GM12891 (cell line): ENCODE measurements around the gene SH3BGRL2.

Experiments
- DNase-seq: peaks from one replicate; pipeline ENCODE4 v3.0.0; 2011; ENCODE audit warnings: low spot score; ENCODE audit not compliant: insufficient read length
- FAIRE-seq: peaks from 2 replicates; lab custom pipeline; 2011; peaks lifted over from hg19 to GRCh38; lab: Jason Lieb, UNC
- PAX5 ChIP-seq: IDR thresholded peaks from 2 replicates; pipeline ENCODE4 v1.6.1; 2011; ENCODE audit warnings: low read length, moderate library complexity, mild to moderate bottlenecking; ENCODE audit not compliant: insufficient read depth, severe bottlenecking
- POLR2A ChIP-seq: IDR thresholded peaks from 2 replicates; pipeline ENCODE4 v1.6.1; 2011; ENCODE audit warnings: low read depth, low read length, control low read depth
- POLR2AphosphoS5 ChIP-seq: IDR thresholded peaks from 2 replicates; pipeline ENCODE4 v1.6.1; 2011; ENCODE audit warnings: low read depth, low read length, control low read depth
- POU2F2 ChIP-seq: IDR thresholded peaks from 2 replicates; pipeline ENCODE4 v1.6.1; 2011; ENCODE audit warnings: low read depth, mild to moderate bottlenecking, control low read depth, low read length, moderate library complexity
- SPI1 ChIP-seq: IDR thresholded peaks from 2 replicates; pipeline ENCODE4 v1.6.1; 2011; ENCODE audit warnings: low read depth, low read length, control low read depth
- TAF1 ChIP-seq: IDR thresholded peaks from 2 replicates; pipeline ENCODE4 v1.6.1; 2011; ENCODE audit warnings: low read depth, low read length, control low read depth

SH3BGRL2 gene

DNA sequence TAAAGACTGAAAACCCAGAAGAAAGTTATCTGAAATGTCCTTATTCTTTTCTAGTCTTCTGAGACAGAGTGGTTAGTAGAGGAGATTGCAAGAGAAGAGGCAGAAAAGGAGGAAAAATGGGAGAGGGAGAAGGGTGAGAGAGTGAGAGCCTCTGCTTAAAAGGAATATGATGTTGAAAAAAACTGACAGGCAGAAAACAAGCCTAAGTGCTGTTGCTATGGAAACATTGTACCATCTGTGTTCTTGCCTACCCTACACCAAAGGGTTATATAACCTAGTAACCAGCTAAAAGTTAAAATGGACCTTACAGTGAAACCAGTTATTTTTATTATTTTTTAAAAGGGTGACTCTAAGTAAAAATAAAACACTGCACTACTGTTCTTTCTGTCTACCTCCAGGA, 28.3 kb upstream of the SH3BGRL2 start:
- no peak for DNase-seq
- no peak for TF ChIP-seq POLR2AphosphoS5
- TF ChIP-seq POU2F2 = no peak
- TF ChIP-seq SPI1 = no peak
- no peak for TF ChIP-seq PAX5
- TF ChIP-seq TAF1 = no peak
- TF ChIP-seq POLR2A = no peak
- no peak for FAIRE-seq

DNA sequence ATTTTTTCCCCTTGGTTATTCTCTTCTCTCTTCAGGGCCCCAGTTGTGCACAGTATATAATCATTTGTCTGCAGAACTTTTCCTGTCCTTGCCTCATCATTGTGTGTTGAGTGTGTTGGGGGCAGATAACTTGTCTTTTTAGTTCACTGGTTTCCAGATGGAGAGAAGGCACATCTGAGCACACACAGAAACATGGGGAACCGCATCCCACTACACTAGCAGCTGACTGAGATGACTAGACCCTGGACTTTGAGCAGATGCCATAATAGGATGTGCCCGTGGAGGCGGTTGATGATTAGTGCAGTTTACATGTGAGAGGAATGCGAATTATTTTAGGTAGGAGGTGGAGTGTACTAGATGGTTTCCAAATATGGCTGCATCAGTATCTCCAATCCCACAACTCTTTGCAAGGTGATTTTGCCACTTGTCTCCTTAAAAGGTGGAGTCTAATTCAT, 26.5 kb upstream of the SH3BGRL2 start:
- no peak for TF ChIP-seq TAF1
- no peak for TF ChIP-seq POLR2A
- TF ChIP-seq POLR2AphosphoS5 = no peak
- TF ChIP-seq SPI1 = no peak
- no peak for TF ChIP-seq POU2F2
- no peak for TF ChIP-seq PAX5
- DNase-seq = no peak
- no peak for FAIRE-seq

DNA sequence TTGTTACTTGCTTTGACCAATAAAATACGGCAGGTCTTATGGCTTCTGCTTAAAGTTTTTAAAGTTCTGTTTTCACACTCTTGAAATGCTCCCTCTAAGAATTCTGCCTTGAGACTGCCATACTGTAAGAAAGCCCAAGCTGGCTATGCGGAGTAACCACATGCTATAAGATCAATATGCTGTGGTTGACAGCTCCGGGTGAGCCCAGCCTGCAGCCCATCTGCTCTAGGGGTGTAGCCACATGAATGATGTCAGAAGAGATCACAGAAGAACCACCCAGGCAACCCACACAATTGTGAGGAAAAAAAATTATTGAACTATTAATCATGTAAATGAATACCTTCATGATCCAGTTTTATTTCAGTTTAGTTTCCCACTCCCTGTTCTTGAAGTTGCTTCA, 26.1 kb upstream of the SH3BGRL2 start:
- DNase-seq (no peak), FAIRE-seq (no peak)
- TF ChIP-seq SPI1 (no peak), POLR2AphosphoS5 (no peak), POLR2A (no peak), TAF1 (no peak), PAX5 (no peak), POU2F2 (no peak)

DNA sequence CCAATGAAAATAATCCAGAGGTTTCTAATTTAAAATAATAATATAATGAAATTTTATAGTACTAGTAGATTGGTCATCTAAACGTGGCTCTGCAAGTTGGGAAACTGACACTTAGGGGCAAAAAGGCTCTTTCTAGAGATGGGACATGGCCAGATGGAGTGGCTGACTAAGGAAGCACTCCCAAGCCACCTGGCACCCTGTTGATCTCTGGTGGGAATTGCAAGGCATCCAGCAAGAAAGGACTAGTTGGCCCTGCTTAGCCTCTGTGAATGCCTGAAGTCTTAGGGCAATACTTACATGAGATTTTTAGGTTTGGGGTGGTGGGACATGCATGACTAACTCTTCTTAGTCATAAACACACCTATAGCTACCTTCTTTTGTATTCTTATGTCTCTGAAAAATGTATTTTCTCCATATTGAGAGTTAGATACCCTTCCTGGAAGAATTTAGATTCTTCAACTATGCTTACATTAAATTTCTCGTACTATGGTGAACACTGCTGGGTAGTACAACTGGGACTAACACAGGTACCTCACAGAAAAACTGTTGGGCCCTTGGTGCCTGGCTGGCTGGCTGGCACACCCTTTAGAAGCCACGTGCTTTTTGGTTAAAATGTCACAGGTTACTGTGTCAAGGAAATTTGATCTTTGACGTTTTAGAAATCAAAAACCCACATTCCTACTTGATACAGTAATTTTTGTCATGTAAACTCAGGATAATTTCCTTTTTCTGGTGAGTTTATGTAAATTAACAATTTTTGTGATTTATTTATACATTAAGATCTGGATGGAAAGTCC, 25.0 kb upstream of the SH3BGRL2 start:
- TF ChIP-seq POU2F2 = no peak
- TF ChIP-seq POLR2A = no peak
- no peak for TF ChIP-seq POLR2AphosphoS5
- TF ChIP-seq SPI1 = no peak
- no peak for TF ChIP-seq PAX5
- DNase-seq (no peak), FAIRE-seq (no peak)

DNA sequence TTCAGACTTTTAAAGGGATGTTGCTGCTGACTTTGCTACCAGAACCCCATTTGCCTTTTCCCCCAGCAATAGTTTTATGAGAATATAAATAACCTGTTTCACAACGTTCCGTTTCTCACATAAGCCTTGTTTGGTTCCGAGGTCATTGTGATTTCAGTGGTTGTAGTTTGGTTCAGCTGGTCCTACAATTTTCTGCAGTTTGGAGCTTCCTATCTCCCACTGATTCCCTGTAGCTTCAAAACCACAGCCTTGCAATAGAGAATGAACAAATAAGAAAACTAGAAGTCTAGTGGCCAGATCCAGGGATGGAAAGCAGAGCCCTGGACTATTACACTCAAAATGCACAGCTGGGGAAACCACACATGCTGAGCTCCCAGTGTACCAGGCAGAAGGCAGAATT, 24.1 kb upstream of the SH3BGRL2 start:
- no peak for TF ChIP-seq SPI1
- no peak for TF ChIP-seq POLR2AphosphoS5
- TF ChIP-seq POU2F2 = no peak
- no peak for TF ChIP-seq POLR2A
- no peak for TF ChIP-seq PAX5
- TF ChIP-seq TAF1 = no peak
- DNase-seq (no peak), FAIRE-seq (no peak)

DNA sequence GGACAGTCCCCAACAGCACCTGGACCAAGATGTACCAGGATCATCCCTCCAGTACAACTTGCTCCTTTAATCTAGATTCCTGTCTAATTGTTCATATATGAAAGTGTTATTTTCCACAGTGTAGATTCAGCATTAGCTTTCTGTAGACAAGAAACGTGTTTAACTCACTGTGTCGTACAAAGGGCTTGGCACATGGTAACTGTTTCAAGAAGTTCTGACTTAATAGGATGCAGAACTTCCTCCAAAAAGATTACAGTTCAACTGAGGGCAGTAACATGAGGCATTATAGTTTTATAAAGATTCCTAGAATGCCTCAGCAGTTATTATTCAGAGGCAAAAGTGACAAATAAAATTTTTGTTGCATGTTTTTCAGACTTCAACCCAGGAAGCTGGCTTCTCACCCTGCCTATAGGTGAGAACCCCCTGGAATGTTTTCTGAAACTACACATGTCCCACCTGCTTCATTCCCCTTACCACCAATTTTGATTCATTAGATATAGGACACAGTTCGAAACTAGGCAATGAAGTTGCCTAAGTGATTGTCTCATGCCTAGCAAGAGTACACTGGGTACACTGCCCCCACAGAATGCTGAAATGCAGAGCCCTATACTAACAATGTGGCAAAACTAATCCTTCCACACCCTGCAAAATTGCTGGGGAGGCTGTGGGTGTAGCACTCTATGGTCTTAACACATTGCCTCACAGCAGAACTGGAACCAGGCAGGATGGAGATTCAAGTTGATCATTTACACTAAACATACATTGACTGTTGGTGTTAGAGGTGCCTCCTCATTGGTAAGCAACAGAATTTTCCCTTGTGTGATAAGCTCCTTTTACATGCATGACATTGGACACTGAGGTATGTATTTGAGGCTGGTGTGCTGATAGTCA, 22.6 kb upstream of the SH3BGRL2 start:
- DNase-seq (no peak), FAIRE-seq (no peak)

DNA sequence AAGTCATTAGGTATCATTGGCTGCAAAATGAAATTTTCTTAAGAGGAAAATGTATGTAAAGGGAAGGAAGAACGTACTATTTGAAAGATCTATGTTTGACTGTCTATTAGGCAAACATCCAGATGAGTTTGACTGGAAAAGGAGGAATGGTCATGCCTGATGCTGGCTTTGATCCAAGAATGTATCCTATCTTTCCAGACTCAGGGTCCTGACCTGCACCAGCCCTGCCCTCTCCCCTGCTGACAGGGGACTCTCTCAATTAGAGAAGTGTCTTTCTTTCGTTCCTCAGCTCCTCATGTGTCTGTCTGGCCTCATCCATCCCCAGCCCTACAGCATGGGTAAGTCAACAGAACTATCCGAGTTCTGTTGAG, 21.9 kb upstream of the SH3BGRL2 start:
- FAIRE-seq = no peak
- no peak for DNase-seq
- no peak for TF ChIP-seq POU2F2
- TF ChIP-seq SPI1 = no peak
- TF ChIP-seq POLR2A = no peak
- no peak for TF ChIP-seq PAX5

More for the DNA sequence above, 22.6 kb upstream of the SH3BGRL2 start:
- TF ChIP-seq SPI1 = no peak
- TF ChIP-seq POLR2AphosphoS5 = no peak
- TF ChIP-seq POU2F2 = no peak
- TF ChIP-seq TAF1 = no peak
- TF ChIP-seq PAX5 = no peak

DNA sequence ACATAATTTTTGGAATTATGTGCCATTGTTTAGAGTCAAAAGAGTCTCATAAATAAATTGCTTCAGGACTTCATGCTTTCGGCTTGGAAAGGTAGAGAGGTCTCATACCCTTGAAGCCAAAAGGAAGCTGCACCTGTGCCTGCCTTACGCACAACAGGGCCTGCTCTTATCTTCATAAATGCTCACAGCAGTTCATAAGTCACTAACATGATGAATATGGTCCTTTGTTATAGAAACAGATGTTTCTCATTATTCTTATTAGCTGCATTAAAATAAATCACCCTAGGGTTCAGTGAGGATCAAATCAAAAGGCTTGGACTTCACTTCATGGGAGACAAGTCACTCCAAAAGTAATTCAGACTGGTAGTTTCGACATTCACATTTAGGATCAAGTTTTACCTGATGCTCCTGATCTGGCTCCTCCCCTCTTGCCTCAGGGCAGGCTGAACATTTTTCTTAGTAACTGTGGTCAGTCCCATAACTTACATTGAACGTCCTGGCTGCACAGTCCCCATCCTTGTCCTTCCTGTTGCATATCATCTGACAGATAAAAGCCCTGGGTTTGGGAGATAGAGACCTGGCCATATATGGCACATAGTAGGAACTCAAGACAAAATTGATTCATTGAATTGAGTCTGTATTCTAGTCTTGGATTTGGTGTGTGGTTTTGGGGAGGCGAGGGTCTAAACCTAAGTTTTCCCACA, 20.7 kb upstream of the SH3BGRL2 start:
- DNase-seq = no peak
- FAIRE-seq = no peak

DNA sequence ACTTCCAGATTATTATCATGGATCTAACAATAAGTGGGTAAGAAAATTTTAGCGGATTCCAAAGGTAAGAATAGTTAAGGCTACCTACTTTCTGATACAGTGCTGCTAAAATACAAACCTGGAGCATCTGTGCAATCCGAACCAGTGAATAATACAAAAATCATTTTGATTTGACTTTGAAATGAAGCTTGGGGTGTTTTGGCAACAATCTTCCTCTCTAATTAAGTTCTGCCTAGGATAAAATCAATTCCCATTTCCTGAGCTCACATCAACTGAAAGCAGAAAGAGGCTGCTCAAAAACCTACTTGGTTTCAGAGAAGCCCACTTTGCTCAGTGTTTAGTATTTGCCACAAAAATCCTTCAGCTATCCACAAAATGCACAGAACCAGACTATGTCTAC, 18.7 kb upstream of the SH3BGRL2 start:
- FAIRE-seq (no peak), DNase-seq (no peak)
- TF ChIP-seq POU2F2 (no peak), POLR2A (no peak), PAX5 (no peak), TAF1 (no peak)

More for the DNA sequence above, 20.7 kb upstream of the SH3BGRL2 start:
- TF ChIP-seq SPI1 (no peak), POLR2A (no peak), TAF1 (no peak), POLR2AphosphoS5 (no peak), PAX5 (no peak), POU2F2 (no peak)
